Anterior cingulate cortex (tissue), 58 donors: ENCODE data around the gene BCL11A.
A peak's percentile ranks its signal among the peaks of the same experiment; 100 is the strongest.

Experiments used
- DNase-seq, 58 donors: peaks; one replicate each; lab custom pipeline; 2025; lab: John Stamatoyannopoulos, UW

BCL11A gene

DNA sequence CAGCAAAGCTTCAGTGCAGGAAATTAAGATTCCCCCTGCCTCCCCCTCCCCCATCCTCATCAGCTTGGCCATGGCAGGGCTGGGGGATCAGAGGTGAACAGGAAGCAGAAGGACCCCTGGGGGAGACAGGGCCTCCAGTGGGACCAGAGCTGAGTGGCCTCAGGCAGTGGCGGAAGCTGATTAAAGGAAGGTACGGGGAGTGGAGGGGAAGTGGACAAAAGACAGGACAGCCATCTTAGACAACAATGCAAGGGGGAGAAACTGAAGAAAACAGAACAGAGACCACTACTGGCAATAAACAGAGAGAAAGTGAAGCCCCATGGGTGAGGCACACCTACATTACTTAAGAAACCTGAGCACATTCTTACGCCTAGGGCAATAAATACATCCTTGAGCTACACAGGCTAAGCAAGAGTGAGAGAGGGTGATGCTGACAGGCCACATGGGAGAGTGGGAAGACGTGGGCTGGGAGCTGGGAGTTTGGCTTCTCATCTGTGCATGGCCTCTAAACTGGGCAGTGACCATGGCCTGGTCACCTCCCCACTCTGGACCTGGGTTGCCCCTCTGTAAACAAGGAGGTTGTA, 59.6 kb downstream of the BCL11A start:
- no peak for DNase-seq

DNA sequence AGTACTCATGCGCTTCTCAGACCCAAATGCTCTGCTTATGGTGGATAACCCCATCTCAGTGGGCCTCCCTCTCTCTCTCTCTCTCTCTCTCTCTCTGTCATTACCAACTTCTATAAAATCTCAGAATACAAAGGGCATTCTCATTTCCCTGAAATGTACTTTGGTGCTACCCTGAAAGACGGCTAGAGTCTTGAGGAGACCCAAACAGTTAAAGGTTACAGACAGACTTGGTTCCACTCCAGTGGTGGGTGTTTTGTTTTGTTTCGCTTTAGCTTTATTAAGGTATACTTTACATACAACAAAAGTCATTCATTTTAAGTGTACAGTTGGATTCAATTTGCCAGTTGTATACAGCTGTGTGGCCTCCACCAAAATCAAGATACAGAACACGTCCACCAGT, 60.9 kb downstream of the BCL11A start:
- DNase-seq: no peak

DNA sequence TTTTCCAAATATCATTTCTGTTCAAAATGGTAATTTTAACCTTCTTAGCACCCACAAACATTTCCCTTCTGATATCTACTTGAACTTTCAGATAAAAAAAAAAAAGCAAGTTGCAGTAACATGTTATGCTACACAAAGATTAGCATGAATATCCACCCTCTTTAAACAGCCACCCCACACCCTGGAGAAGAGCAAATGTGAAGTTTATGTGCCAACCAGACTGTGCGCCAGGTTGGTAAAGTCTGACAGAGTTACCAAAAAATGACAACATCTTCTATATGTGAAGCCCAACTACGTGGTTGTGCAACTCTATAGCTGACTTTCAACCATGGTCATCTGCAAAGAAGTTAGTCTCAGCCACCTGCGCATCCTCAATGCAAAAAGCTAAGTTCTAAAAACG, 62.6 kb downstream of the BCL11A start:
- DNase-seq: no peak

DNA sequence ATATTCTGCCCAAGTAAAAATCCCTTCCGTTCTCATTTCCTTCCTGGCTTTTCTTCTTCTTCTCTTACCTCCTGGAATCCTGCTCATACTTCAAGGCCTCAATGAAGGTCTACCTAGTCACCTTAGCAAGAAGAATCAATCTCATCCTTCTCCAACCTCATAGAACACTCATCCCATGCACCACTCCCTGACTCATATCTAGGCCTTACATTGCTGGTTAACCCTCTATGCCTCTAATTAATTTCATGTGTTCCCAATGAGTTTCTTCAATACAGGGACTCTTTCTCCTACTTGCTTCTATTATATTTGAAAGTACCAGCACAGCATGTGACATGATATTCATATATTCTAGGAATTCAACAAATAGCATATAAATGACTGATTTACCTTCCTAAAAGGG, 63.0 kb downstream of the BCL11A start:
- DNase-seq: no peak

DNA sequence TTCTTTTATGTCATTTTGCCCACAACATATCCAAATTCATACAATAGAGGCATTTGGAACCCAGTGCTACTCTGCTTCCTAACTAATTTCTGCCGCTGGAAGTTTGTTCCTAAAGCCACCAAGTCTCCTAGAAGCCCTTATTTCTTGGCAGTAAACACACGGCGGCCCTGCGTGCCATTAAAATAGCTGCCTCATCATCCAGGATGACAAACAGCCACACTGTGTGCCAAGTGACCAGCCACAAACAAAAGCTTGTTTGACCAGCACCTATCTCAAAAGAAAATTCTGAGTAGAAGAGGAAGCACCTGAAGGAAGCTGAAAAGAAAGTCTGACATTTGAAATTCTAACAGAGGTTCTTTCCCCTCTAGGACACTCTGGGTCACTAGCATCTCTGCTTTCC, 64.2 kb downstream of the BCL11A start:
- DNase-seq: no peak

DNA sequence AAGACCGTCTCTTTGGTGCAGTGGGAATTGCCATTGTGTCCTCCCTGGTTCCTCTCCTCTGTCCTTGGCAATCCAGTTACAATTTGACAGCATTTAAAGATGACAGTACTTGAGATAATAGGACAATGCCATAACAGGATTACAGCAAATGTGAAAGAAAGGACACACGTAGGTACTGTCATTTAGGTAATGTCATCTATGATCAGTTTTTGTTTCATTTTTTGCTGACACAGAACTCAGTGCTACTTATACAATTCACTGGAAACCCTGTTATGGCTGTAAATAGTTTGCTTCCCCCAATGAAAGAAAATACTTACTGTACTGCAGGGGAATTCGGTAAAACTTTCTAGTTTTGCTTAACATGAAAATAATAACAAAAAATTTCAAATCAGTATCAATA, 65.2 kb downstream of the BCL11A start:
- DNase-seq: no peak

DNA sequence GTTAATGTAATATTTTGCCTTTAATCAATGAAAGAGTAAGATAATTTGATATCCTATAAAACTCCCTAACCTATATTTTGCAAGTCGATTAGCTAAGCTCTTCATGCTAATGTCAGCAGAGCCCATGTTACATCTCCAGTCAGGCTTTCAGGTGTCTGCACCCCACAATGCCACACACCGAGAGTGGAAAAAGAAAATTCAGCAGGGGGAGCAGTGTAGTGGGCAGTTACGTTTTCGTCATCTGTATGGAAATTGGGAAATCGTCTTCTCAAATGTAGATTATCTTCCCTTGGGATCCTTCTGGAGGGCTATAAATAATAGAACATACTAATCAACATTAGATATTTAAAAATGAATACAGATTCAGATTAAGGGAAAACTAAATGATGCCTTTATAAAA, 66.3 kb downstream of the BCL11A start:
- no peak for DNase-seq

DNA sequence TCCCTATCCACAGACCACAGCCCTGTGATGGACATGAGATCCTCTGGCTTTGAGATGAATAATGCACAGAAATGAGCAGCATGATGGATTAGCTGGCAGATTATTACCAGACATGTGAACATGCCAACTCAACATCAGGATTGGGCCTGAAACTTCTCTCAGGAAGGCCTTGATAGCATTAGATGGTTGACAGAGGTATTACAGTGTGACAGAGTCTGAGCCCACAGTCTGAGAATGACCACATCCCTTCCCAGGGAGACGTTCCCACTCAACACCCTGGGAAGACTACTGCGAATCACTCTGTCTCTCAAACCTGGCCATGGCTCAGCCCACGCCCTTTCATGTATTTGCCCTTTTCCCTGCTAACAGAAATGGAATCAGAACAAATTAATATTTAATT, 66.9 kb downstream of the BCL11A start:
- DNase-seq: no peak

DNA sequence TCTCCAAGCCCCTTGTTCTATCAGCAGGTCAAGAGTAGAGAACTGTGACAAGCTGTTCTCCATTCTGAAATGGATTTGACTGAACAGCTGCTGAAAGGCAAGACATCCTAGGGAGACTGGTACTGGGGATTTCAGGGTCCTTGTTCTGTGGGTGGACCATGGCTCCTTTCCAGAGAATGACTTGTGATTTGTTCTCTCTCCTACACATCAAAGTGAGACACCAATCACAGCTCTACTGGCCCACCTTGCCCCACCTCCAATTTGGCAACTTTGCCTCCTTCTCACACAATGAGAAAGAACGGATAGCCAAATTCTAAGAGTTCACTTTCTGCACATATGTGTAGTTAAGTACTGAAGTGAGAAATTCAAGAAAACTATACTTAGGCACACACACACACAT, 67.4 kb downstream of the BCL11A start:
- DNase-seq: peak in 8 of 58 donors; percentile 12 to 62 (median 24)

DNA sequence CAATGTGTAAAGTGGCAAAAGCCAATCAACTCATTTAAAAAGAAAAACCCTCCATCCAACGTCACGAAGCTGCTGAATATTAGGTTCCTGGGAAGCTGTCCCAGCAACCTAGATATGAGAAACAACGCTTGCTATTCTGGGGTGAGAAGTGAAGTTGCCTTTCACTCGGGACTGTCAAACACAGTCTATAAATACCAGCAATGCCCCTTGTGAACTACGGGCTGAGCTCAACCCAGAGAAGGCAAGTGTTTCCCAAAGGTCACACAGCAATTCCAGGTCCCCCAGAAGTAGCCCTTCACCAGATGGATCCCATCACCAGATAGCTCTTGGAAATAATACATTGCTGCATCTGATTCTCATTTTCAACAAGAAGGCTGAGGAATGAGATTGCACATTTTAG, 67.9 kb downstream of the BCL11A start:
- no peak for DNase-seq

DNA sequence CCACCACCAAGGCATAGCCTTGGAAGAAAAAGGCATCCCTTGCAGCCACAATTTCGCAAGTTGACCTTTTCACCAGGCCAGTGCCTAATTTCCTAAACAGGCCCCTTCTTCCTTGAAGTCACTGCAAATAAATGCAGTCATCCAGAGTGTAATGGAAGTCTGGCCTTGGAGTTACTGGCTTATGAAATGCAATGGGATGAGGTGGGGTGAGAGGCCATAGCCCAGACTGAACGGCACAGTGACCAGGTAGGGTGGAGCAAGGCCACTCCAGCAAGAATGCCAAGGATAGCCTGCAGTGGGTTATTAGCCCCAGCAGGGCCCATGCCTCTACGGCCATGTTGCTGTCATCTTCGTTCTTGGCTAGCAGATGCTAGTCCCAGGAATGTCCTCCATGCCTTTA, 68.4 kb downstream of the BCL11A start:
- DNase-seq: no peak

DNA sequence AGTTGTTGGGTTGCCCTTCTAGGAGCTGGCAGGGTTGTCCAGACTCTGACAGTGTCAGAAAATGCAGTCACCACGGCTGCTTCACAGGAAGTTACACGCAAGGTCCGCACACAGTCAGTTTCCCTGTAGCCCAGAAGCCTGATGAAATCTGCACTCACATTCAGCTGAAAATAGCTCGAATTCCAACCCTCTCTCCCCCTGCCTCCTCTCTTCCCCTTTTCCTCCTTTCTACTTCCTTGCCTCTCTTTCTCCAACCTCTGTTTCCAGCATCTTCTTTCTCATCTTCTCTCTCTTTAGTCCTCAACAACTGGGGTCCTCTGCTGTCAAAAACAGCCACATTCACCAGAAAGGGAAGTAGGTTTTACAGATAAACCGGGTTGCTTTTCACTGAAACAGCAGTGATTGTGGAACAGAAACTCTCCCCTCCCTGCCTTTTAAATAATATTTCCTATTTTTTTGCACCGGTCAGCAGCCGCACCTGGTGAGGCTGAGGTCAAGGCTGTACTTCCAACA, 69.3 kb downstream of the BCL11A start:
- peak in 9 of 58 donors; percentile 10 to 33 (median 20) for DNase-seq

DNA sequence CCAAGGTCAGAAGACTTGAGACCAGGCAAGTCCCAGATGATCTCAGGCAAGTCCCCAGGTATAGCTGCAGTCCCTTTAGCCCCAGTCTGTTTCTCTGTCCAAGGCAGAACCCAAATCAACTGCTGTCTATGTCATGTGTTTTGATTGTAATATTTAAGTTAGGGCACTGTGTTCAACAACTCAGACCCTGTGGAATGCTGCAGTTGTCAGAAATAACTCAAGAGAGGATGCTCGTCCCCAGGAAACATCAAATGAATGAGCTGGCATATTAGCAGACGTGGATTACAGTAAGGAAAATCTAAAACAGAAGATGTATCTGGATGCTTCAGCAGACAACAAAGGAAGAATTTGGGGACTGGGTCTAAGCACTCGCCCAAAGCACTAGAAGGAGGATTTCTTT, 70.1 kb downstream of the BCL11A start:
- DNase-seq: no peak

DNA sequence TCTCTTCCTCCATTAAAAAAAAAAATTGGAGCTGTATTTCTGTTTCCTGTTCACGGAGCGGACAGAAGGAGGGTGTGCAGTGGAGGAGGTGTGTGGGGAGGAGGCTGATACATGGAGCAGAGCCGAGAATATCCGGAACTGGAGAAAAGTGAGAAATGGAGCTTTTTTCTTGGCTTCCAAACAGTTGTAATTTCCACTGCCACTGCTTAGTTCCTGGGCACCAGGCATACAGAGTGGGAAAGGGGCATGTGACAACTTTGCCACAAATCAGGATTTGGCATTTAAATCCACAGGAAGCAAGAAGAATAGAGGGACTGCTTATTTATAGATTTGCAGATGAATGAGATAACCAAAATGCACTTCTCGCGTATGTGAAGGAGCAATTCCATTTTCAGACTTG, 71.2 kb downstream of the BCL11A start:
- DNase-seq: peak in 14 of 58 donors; percentile 11 to 77 (median 24)

DNA sequence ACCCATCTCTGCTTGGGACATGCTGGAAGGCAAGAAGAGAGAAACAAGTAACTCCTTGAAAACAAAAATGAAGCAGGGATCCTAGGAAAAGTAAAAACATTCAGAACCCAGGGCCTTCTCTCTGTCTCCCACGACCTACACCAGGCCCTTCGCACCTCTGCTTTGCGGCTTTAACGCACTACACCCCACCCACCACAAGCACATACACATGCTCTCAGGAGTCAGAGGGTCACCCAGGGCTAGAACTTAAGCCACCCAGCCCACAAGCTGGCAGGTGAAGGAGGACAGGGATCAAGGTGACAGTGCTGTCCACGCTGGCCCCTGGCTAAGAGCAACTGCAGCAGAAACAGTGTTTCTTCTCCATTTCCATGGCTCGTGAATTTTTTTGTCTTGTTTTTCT, 72.2 kb downstream of the BCL11A start:
- DNase-seq: no peak

DNA sequence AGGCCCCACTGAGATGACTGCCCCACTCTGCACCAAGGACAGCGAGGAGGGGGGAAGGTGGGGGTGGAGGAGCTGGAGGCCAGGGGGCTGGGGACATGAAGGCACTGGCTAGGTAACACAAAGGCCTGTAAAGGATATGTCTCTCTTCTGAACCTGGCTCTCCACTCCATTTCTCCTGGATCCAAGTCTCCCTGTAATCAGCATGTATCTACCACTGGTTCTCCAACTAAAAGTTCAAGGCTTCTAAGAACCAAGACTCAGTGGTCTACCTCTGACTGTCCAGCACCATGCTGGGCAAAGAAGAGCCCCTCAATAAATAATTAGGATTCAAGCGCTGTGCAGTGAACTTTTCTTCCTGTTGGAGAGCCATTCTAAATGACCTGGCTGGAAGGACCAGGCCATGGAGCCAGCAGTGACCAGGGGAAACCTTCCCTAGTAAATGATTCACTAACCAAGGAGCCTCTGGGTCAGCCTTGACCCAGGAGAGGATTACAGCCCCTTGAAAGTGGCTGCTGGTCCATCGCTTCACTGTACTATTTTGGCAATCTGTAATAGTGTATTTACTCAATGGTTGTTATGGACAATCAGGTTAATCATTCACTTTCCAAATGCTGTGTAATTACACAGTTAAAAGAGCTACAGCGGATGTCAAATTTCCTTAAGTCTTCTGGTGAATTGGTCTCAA, 73.2 kb downstream of the BCL11A start:
- no peak for DNase-seq

DNA sequence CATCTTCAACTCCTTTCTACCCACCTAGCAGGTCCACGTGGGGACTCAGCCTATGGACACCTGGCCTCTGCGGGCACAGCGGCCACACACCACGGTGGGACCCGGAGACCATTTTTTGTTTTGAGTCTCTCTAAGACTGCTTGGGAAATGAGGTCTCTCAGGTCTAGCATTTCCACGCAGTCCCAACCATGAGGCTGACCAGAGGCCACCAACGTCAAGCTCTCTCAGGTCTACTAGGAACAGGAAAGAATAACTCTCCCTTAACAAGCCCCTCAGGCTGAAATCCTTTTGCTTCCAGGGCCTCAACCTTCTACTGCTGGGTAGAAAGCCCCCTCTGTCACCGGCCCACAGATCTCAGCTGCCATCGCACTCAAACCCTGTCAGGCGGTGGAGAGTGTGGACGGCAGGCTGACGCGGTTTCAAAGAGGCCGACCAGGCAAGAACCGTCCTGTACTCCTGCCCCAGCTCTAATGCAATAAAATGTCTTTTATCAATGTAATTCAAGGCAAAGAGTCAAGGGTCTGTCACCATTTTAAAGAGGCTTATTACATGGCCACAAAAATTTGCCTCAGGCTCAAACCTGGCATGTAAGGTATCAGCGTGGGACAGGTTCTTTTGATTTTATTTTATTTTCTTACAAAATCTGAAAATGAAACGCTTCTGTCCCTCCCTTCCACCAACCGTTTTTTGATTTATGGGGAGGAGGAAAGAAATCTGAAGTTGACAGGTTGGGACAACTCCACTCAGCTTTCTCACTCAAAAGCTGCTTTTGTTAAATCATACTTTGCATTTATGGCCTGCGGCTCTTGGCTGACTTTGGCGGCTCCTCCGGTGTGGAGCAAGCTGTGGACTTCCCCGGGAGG, 74.0 kb downstream of the BCL11A start:
- DNase-seq: no peak

DNA sequence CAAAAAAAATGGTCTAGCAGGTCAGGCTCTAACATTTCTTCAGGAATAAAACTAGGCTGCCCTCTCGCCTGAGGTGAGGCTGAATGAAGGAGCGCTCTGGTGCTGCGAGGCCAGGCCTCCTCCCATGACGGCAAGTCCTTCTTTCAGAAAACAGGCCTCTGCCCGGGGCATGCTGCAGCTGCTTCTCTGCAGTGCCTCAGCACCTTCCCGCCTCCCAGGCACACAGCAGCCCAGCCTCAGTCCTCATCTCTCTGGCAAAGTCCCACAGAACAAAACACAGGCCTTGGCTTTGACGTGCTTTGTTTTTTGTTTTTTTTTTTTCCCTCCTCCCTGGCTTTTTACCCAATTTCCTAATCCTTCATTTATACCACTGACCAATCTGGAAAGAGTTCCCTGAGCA, 74.8 kb downstream of the BCL11A start:
- no peak for DNase-seq

DNA sequence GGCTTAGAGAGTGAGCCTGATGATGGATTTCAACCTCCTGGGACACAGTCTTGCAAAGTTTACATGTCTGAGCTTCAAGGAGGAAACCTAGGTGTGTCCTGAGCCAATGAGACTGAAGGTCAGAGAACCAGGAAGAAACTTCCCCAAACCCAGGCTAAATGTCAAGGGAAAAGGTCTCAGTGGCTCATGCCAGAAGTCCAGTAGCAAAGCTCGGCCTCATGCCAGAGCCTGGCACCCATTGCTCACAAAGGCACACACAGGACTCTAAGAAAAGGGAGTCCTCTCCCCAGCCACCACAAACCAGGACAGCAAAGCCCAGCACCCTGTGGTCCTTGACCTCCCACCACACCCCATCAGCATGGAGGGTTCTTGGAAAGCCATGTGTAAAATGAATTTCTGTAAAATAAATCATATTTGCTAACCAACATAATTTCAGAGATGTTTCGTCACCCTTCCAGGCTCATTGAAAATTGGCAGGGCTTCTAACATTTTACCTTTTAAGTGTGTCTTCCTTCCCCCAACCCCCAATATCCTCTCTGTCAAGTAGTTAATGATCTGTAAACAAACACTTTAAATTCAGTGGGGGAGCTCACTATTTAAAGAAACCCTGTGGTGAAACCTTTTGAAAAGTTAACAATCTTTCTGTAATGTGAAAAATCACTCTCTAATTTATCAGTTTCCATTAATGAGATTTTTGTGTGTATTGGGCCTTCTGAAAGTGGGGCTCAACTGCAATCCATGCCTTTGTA, 77.1 kb downstream of the BCL11A start:
- DNase-seq: no peak

DNA sequence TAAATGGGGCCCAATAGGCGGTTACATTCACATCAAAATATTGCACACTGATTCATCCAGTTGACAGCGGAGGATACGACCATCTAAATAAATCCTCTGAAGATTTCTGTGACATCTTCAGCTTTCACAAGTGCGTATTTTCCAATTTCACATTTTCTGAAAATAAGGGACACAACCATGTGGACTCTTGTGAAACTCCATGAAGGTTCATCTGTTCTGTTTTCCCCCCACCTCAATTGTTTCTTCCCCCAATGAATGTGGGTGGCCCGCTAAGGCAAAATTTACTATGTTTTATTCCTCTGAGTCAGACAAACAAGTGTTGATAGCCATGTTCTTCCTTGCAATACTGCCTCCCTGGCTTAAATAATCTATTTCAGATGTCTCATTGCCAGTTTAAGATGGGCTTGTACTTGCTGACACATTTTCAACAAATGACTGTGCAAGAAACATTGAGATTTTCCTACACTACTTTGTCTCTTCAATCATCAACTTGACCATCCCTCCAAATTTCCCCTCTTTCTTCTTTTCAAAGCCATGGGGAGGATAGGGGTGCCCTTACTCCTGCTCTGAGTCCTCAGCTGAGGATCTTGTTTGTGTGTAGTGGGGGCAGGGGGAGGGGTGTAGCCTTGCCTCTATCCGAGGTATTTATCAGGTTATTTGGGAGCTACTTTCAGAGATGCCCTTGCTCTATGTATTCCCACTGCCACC, 78.2 kb downstream of the BCL11A start:
- DNase-seq: no peak
